HG02970 (cell line): Measurements from ENCODE around the gene FOXA2.
"Not testable (repeated sequence)": the region's sequence is repeated elsewhere in the genome, so short reads cannot be mapped to it uniquely, and the experiment has no call there.

Source experiments
- ATAC-seq: cut with Tn5 transposase; IDR thresholded peaks from one replicate; pipeline ENCODE4 v1.9.1; 2021; ENCODE audit warnings: mild to moderate bottlenecking, moderate library complexity, moderate number of reproducible peaks; ENCODE audit not compliant: unreplicated experiment, low FRiP score

FOXA2 gene

DNA sequence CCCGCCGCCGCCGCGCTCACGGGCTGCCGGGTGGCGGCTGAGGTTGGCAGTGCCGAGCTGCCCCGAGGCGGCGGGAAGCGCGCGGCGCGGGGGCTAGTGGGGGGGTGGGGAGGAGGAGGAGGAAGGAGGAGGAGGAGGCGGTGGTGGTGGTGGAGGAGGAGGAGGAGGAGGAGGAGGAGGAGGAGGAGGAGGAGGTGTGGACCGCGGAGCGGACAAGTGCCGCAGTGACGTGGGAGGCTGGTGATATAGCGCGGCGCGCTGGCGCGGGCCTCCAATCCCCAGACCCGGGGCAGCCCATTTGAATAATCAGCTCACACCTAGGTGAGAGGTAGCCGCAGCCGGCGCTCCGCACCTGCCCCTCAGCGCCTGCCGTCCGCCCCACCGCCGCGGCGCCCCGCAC lies at the start of gene FOXA2:
Gene FOXA2, minus strand, starts transcription at position 51 of the 400 bp plus-strand sequence. CDS start 294 bp downstream, outside the sequence.
- no peak for ATAC-seq

GRCh38 chr20:22630701-22631100 lies 46.3 kb upstream of the FOXA2 start:
- no peak for ATAC-seq

- no peak for ATAC-seq
Measured at GRCh38 chr20:22629927-22630326, 45.6 kb upstream of the FOXA2 start.

GRCh38 chr20:22629447-22629846 lies 45.1 kb upstream of the FOXA2 start:
- ATAC-seq: no peak

DNA sequence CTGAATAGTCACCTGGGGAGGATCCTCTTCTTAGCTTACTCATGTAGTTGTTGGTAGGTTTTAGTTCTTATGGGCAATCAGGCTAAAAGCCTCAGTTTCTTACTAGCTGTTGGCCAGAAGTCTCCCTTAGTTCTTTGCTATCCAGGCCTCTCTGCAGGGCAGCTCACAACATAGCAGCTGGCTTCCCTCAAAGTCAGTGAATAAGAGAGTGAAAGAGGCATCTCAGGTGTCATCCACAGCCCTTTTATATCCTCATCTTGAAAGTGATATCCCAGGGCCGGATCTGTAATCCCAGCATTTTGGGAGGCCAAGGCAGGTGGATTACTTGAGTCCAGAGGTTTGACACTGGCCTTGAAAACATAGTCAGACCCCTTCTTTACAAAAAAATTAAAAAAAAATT lies 42.1 kb upstream of the FOXA2 start:
- no peak for ATAC-seq

- no peak for ATAC-seq
Measured at GRCh38 chr20:22623211-22623610, 38.8 kb upstream of the FOXA2 start.

GRCh38 chr20:22620342-22620741 lies 36.0 kb upstream of the FOXA2 start:
- no peak for ATAC-seq

DNA sequence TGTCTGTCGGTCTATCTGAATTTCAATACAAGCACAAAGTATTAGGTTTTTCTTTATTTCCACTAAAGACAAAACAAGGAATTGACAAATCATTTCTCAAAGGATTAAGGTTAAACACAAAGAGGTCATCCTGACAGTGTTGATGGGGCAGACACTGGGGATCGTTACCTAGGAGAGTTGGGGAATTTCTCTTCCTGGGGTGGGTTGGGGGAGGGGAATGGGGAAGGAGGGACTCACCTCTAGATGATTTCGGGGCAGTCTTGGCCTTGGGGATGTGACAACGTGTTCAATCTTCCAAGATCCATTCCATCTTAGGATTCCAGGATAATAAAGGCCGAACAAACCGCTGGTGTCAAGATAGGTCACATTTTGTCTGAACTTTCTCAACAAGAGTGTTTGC lies 35.4 kb upstream of the FOXA2 start:
- no peak for ATAC-seq

DNA sequence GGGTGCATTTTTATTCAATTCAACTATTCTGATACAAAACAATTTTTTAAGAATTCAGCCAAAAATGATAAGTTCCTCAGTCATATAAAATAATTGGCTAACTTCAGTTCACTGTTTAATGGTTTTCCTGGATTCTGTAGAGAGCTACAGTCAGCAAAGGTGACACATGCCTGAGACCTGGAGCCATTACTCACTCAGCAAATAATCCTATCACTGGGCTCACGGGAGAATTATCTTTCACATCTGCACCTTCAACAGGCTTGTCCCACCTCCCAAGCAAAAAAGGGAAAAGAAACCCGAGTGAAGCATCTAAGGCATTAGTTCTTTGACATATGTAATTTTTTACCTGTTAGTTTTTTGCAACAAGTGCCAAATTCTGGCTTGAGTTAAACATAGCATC lies 34.9 kb upstream of the FOXA2 start:
- ATAC-seq: no peak

DNA sequence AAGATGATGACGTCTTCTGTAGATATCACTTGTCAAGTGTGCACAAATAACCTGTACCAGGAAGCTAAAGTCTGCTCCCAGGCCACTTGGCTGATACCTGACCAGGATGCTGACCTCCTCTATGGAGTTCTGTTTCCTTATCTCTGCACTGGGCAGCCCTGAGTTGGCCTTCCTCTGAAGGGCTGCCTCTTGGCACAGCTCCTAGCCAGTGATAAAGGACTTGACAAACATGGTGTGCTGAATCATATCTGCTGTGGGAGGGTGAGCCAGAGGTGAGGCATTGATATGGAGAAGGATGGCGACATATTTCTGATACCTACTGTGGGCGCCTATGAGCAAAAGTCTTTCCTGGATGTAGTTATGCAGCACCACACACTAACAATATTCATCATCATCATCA lies 32.8 kb upstream of the FOXA2 start:
- no peak for ATAC-seq

GRCh38 chr20:22616551-22616950 lies 32.2 kb upstream of the FOXA2 start:
- no peak for ATAC-seq

- ATAC-seq: no peak
Measured at GRCh38 chr20:22615425-22615824, 31.1 kb upstream of the FOXA2 start.

DNA sequence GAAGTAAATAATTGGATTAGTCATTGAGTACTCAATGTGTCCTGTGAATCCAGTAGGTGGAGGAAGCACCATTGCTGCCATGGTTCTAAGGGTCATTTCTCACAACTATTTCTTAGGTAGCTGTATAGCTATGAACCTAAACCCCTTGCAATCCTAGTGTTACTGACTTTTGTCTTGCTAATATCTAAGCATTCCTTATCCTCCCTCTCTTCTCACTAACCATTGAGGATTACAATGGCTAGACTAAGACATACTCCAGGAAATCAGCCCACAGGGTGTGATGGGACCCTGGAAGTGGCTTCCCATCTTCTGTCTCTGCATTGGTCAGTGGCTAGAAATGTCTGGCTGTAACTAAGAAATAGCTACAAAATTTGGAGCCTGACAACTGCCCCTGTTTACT lies 27.3 kb upstream of the FOXA2 start:
- ATAC-seq: no peak

DNA sequence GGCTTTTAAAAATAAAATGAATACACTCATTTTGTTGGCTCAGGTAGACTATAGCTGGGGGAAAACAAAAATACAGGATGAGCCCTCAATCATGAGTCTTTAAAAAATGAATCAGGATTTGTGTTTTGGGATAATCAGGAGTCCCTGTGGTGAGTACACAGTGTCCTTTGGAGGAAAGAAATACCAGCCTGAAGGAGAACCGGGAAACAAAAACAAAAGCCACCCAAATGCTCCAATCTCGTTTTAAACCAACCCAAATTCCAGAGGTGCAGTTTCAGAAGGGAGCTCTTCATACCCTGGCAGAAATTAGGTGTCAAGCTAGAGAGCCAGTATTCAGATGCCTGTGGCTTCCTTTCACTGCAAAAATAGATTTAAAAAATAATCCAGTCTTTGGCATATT lies 23.3 kb upstream of the FOXA2 start:
- no peak for ATAC-seq

- ATAC-seq: no peak
Measured at GRCh38 chr20:22604815-22605214, 20.4 kb upstream of the FOXA2 start.

DNA sequence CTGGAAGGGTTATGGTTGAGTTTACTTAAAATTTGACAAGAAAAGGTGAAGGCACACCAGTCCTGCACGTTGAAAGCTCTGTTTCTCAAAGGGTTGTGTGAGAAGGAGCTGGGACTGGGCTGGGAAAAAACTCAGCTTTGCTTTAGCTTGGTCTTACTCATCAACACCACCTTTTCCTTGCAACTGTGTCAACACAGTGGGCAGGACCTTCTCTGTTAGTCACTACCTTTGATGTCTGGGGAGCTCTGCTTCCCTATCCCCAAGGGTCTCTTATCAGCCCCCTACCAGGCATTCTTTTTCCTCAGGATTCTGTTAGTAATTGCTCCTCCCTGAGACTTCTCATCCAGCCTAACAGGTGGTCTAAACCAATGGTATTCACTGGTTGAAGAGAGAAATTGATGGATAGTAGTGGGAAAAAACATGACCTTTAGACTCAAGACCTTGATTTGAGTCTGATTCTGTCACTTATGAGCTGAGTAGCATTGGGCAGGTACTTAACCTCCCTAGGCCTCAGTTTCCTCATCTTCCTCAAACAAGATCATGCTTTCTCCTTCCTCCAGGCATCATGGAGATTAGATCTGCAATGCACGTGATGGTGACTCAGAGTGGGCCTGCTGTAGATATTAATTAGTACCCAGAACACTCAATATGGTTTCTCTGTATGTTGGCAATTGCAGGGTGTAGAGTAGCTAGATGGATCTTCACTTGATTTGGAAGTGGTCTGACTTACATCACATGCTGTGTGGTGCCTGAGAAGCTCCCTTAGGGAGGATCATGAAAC lies 17.2 kb upstream of the FOXA2 start:
- no peak for ATAC-seq

DNA sequence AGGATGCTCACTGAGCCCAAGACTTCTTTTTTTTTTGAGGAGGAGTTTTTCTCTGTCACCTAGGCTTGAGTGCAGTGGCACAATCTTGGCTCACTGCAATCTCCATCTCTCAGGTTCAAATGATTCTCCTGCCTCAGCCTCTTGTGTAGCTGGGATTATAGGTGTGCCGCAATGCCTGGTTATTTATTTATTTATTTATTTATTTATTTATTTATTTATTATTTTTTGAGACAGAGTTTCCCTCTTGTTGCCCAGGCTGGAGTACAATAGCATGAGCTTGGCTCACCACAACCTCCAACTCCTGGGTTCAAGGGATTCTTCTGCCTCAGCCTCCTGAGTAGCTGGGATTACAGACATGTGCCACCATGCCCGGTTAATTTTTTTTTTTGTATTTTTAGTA lies 14.9 kb upstream of the FOXA2 start:
- ATAC-seq: not testable (repeated sequence)

DNA sequence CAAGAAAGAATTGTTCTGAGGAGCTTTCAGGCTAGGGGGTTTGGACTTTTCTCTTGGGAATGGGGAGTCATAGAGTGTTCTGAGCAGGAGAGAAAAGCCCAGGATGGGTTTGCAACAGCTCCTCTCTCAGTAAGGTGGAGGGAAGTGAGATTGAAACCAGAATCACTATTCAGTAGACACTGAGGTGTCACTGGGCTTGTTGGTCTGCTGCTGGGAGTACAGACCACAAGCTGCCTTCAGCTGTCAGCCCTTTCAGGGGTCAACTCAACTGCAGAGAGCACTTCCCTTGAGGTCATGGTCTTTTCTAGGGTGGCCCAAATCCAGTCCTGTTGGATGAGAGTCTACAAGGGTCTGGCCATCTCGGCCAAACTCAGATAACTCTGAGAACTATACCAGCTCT lies 12.9 kb upstream of the FOXA2 start:
- ATAC-seq: no peak

- no peak for ATAC-seq
Measured at GRCh38 chr20:22590662-22591061, 6.3 kb upstream of the FOXA2 start.

GRCh38 chr20:22586645-22587310 lies 2.4 kb upstream of the FOXA2 start:
- no peak for ATAC-seq

GRCh38 chr20:22585786-22586493 lies 1.6 kb upstream of the FOXA2 start:
- no peak for ATAC-seq
